ENCODE data around the gene TMEM101. TPM values are rescaled to one million over a fixed set of nuclear protein-coding genes. Genes with fewer than 3 reads are reported as not detected.
"Not testable (repeated sequence)": the region's sequence is repeated elsewhere in the genome, so short reads cannot be mapped to it uniquely, and the experiment has no call there.

Gene TMEM101
- total and polyA plus RNA-seq, 4 experiments from 2014 or later = 22.7 to 33.6 (median 28.7) TPM

DNA sequence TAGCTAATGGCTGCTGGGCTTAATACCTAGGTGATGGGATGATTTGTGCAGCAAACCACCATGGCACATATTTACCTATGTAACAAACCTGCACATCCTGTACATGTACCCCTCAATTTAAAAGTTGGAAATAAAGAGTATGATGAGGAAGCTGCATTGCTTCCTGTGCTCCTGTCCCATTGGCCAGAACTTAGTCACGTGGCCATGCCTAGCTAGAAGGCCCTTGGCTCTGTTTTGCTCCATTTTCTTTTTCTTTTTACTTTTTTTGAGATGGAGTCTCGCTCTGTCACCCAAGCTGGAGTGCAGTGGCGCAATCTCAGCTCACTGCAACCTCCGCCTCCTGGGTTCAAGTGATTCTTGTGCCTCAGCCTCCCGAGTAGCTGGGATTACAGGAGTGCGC lies 53.5 kb downstream of the TMEM101 start:
- H3K9me3 ChIP-seq (ENCODE audit: control insufficient read depth in 1 of 2, low read length in 2 of 2); DNase-seq; H3K27ac ChIP-seq (ENCODE audit: low read depth, low read length); H3K36me3 ChIP-seq (ENCODE audit: insufficient read depth, low read length); H3K9me3 Mint-ChIP-seq; H3K36me3 Mint-ChIP-seq; H3K4me3 ChIP-seq (ENCODE audit: low read length in 2 of 2); H3K27me3 Mint-ChIP-seq; H3K4me1 ChIP-seq (ENCODE audit: insufficient read depth, low read length); H3K4me1 Mint-ChIP-seq; H3K27ac Mint-ChIP-seq; H3K4me3 Mint-ChIP-seq; H3K27me3 ChIP-seq (ENCODE audit: insufficient read depth, low read length); intact Hi-C loops (cut with micrococcal nuclease); POLR2A ChIA-PET (ENCODE audit: partially characterized antibody): not testable (repeated sequence)
- CTCF ChIA-PET (ENCODE audit: partially characterized antibody) = interaction anchor here (0.9 to 2.9 kb wide), 3 partner anchors 10 to 28 kb away, joined by 3 to 9 read pairs (median 4); no protein-coding TSS in a partner anchor

Other genes with a start within 250 kb of the TMEM101 start
- gene DUSP3, start 236.0 kb downstream of the TMEM101 start, total RNA-seq = 10 to 100 TPM; 10.3 to 13.1 TPM
- gene DUSP3, start 236.0 kb downstream of the TMEM101 start, polyA plus RNA-seq = 1 to 10 TPM; 5.8 to 7.9 TPM
- not detected for gene CFAP97D1, start 234.5 kb downstream of the TMEM101 start, total RNA-seq
- not detected for gene CFAP97D1, start 234.5 kb downstream of the TMEM101 start, polyA plus RNA-seq
- under 1 TPM in 1 of 2 experiments, not detected in 1; 0.32 TPM for gene MPP3, start 181.8 kb downstream of the TMEM101 start, total RNA-seq
- gene MPP3, start 181.8 kb downstream of the TMEM101 start, polyA plus RNA-seq = under 1 TPM in 1 of 2 donors, not detected in 1; 0.30 TPM
- not detected for gene CD300LG, start 167.8 kb downstream of the TMEM101 start, total RNA-seq
- not detected for gene CD300LG, start 167.8 kb downstream of the TMEM101 start, polyA plus RNA-seq
- 1 to 10 TPM; 2.1 to 3.0 TPM for gene MPP2, start 107.4 kb downstream of the TMEM101 start, total RNA-seq
- gene MPP2, start 107.4 kb downstream of the TMEM101 start, polyA plus RNA-seq = 1 to 10 TPM in 1 of 2 donors, under 1 TPM in 1; 0.10 to 1.0 TPM
- gene PPY, start 72.5 kb downstream of the TMEM101 start, total RNA-seq = not detected
- gene PPY, start 72.5 kb downstream of the TMEM101 start, polyA plus RNA-seq = not detected
- gene PYY, start 61.0 kb downstream of the TMEM101 start, total RNA-seq = not detected
- gene PYY, start 61.0 kb downstream of the TMEM101 start, polyA plus RNA-seq = not detected
- 1 to 10 TPM; 2.7 to 3.2 TPM for gene NAGS, start 10.3 kb downstream of the TMEM101 start, total RNA-seq
- gene NAGS, start 10.3 kb downstream of the TMEM101 start, polyA plus RNA-seq = 1 to 10 TPM in 1 of 2 donors, under 1 TPM in 1; 0.45 to 1.7 TPM
- gene LSM12, start 51.7 kb upstream of the TMEM101 start, total RNA-seq = 10 to 100 TPM; 35.3 to 37.4 TPM
- gene LSM12, start 51.7 kb upstream of the TMEM101 start, polyA plus RNA-seq = 10 to 100 TPM; 55.6 to 74.0 TPM
- gene G6PC3, start 55.8 kb upstream of the TMEM101 start, total RNA-seq = 10 to 100 TPM; 10.6 to 11.8 TPM
- gene G6PC3, start 55.8 kb upstream of the TMEM101 start, polyA plus RNA-seq = 10 to 100 TPM; 15.6 to 17.9 TPM
- gene HDAC5, start 108.7 kb upstream of the TMEM101 start, total RNA-seq = 10 to 100 TPM; 71.4 to 74.2 TPM
- 10 to 100 TPM; 12.8 to 34.2 TPM for gene HDAC5, start 108.7 kb upstream of the TMEM101 start, polyA plus RNA-seq
- gene HROB, start 127.0 kb upstream of the TMEM101 start, total RNA-seq = under 1 TPM; 0.36 to 0.64 TPM
- under 1 TPM; 0.25 to 0.43 TPM for gene HROB, start 127.0 kb upstream of the TMEM101 start, polyA plus RNA-seq
- gene ASB16, start 155.7 kb upstream of the TMEM101 start, total RNA-seq = not detected
- under 1 TPM in 1 of 2 donors, not detected in 1; 0.14 TPM for gene ASB16, start 155.7 kb upstream of the TMEM101 start, polyA plus RNA-seq
- gene TMUB2, start 172.0 kb upstream of the TMEM101 start, total RNA-seq = 10 to 100 TPM; 45.4 to 47.9 TPM
- gene TMUB2, start 172.0 kb upstream of the TMEM101 start, polyA plus RNA-seq = 10 to 100 TPM; 35.3 TPM
- gene ATXN7L3, start 184.9 kb upstream of the TMEM101 start, total RNA-seq = 100 to 1,000 TPM; 123 to 128 TPM
- gene ATXN7L3, start 184.9 kb upstream of the TMEM101 start, polyA plus RNA-seq = 10 to 100 TPM in 1 of 2 donors, 1 to 10 TPM in 1; 5.8 to 17.7 TPM
- 100 to 1,000 TPM; 245 to 264 TPM for gene UBTF, start 204.7 kb upstream of the TMEM101 start, total RNA-seq
- gene UBTF, start 204.7 kb upstream of the TMEM101 start, polyA plus RNA-seq = 10 to 100 TPM; 12.2 to 69.7 TPM